Measurements from ENCODE around the gene KCNA10. TPM values are rescaled to one million over a fixed set of nuclear protein-coding genes. Genes with fewer than 3 reads are reported as not detected.

Gene KCNA10
- total RNA-seq, 1 experiment from 2014 or later, result not detected

GRCh38 chr1:110540891-110541685 lies 22.1 kb upstream of the KCNA10 start:
- WGBS (ENCODE audit: extremely low coverage, insufficient read length, low lambda C conversion rate), result no CpG with 5 or more reads among the region's 7 CpGs
- Mint-ChIP-seq H3K4me1 (no peaks in the 10 kb centered on the region), H3K9me3 (0 out of 5 replicates have a peak, but pooled peaks cover 0 to 2% of the 10 kb centered on the region in 2 experiments), H3K27ac (no peak overlapping the region), H3K27me3 (ENCODE audit: low read depth) (peaks cover 55% of the 10 kb centered on the region), H3K4me3 (no peak overlapping the region), H3K36me3 (ENCODE audit: insufficient read depth in 1 of 3, low read depth in 3 of 3) (no peaks in the 10 kb centered on the region; a peak in 1 of 7 replicates)
- Histone ChIP-seq H3K9me3 (ENCODE audit: control insufficient read depth, low read depth, low read length) (no peaks in the 10 kb centered on the region), H3K56ac (ENCODE audit: insufficient read length, low read depth, low read length) (no peak overlapping the region), H2BK12ac (ENCODE audit: insufficient read length, low read depth, low read length) (no peak overlapping the region), H4K5ac (ENCODE audit: insufficient read length, low read depth, low read length) (no peak overlapping the region), H2BK20ac (ENCODE audit: low read depth, low read length, poor library complexity, severe bottlenecking) (no peak overlapping the region), H3K23ac (ENCODE audit: insufficient read length, low read depth, low read length) (no peak overlapping the region), H3K27ac (ENCODE audit: insufficient read length, low read depth, low read length) (no peak overlapping the region), H2AFZ (ENCODE audit: low read length) (no peak overlapping the region), H3K27me3 (ENCODE audit: insufficient read depth, low read length) (0 out of 2 replicates have a peak, but pooled peaks cover 1% of the 10 kb centered on the region), H4K8ac (replicated peaks; ENCODE audit: insufficient read length, low read depth, low read length) (no peak overlapping the region), H4K91ac (ENCODE audit: insufficient read length, low read depth, low read length) (no peak overlapping the region), H3K23me2 (ENCODE audit: insufficient read length, low read depth, low read length, poor library complexity, severe bottlenecking) (no peaks in the 10 kb centered on the region), H4K20me1 (ENCODE audit: control insufficient read depth, insufficient read depth, insufficient read length) (no peaks in the 10 kb centered on the region), H3K9ac (ENCODE audit: extremely low read depth, insufficient read length, low read length) (no peak overlapping the region), H2BK15ac (ENCODE audit: low read depth, low read length) (no peak overlapping the region), H3K79me1 (ENCODE audit: insufficient read depth, low read depth, low read length, poor library complexity, severe bottlenecking) (no peaks in the 10 kb centered on the region), H3T11ph (ENCODE audit: low read length) (no peak overlapping the region), H2AK5ac (ENCODE audit: insufficient read length, low read length) (no peak overlapping the region), H3K14ac (ENCODE audit: insufficient read depth, low read length) (no peak overlapping the region), H2BK120ac (ENCODE audit: low read depth, low read length, poor library complexity, severe bottlenecking) (no peak overlapping the region), H3K18ac (ENCODE audit: insufficient read length, low read depth, low read length) (no peak overlapping the region), H3K4me1 (ENCODE audit: insufficient read depth, low read length) (no peaks in the 10 kb centered on the region), H3K4ac (ENCODE audit: low read depth, low read length) (no peak overlapping the region), H3K79me2 (ENCODE audit: insufficient read depth, low read length) (no peaks in the 10 kb centered on the region), H2BK5ac (ENCODE audit: insufficient read length, low read length) (no peak overlapping the region), H3K4me2 (ENCODE audit: insufficient read depth, insufficient read length, low read length) (no peak overlapping the region)
- TF ChIP-seq CTCF (conservative IDR thresholded peaks at IDR 0.05), result no peak
- no peak for DNase-seq

All from H9 (cell line).